CD14-positive monocyte (primary cell): Measurements from ENCODE around the gene LCN2. TPM values are rescaled to one million over a fixed set of nuclear protein-coding genes. Genes with fewer than 3 reads are reported as not detected.

ENCODE experiments used
- DNase-seq, 3 donors: peaks; one replicate each; pipeline ENCODE4 v3.0.0-alpha.2; 2011 to 2022
- H2AFZ ChIP-seq: 2 replicates; pipeline ENCODE4 v1.6.0; 2012; ENCODE audit warnings: mild to moderate bottlenecking, low read depth, low read length, inconsistent platforms; ENCODE audit not compliant: insufficient read depth, poor library complexity, severe bottlenecking
- H3K27ac ChIP-seq, 2 donors: 1 replicate in 1 of 2; 2 replicates in 1 of 2; pipeline ENCODE4 v1.5.1; 2012 to 2013; ENCODE audit warnings: low read length in 2 of 2, control low read depth in 1 of 2, inconsistent platforms in 1 of 2, low read depth in 1 of 2, mild to moderate bottlenecking in 1 of 2
- H3K27me3 ChIP-seq, 2 donors: one replicate each; pipeline versions ENCODE4 v1.6.0 to v1.6.1; 2011 to 2013; ENCODE audit warnings: low read length in 2 of 2; ENCODE audit not compliant: control insufficient read depth in 2 of 2, insufficient read depth in 2 of 2
- H3K36me3 ChIP-seq, 2 donors: replicated peaks in 1 of 2; 1 replicate in 1 of 2; 2 replicates in 1 of 2; pipeline versions ENCODE4 v1.5.1 to v1.6.1; 2012 to 2013; ENCODE audit warnings: low read length in 2 of 2, control low read depth in 1 of 2, inconsistent platforms in 1 of 2, mild to moderate bottlenecking in 1 of 2; ENCODE audit not compliant: insufficient read depth in 2 of 2, control insufficient read depth in 1 of 2
- H3K4me1 ChIP-seq, 2 donors: 1 replicate in 1 of 2; 2 replicates in 1 of 2; pipeline versions ENCODE4 v1.5.1 to v1.6.1; 2012 to 2013; ENCODE audit warnings: low read length in 2 of 2, control low read depth in 1 of 2, inconsistent platforms in 1 of 2, mild to moderate bottlenecking in 1 of 2, moderate library complexity in 1 of 2; ENCODE audit not compliant: insufficient read depth in 2 of 2, control insufficient read depth in 1 of 2
- H3K4me2 ChIP-seq: replicated peaks from 2 replicates; pipeline ENCODE3; 2012; ENCODE audit warnings: low read length, moderate library complexity, mild to moderate bottlenecking; ENCODE audit not compliant: poor library complexity, severe bottlenecking; ENCODE audit errors: extremely low read depth
- H3K4me3 ChIP-seq, 3 experiments: fragments of 200-600 bp in 1 of 3; sonication (generic) in 1 of 3; replicated peaks in 1 of 3; 1 replicate in 2 of 3; 2 replicates in 1 of 3; pipeline ENCODE4 v1.5.1; 2011 to 2013; ENCODE audit warnings: low read length in 3 of 3, mild to moderate bottlenecking in 3 of 3, control low read depth in 2 of 3, low read depth in 2 of 3, inconsistent platforms in 1 of 3, moderate library complexity in 1 of 3
- H3K79me2 ChIP-seq: 2 replicates; pipeline ENCODE4 v1.6.0; 2012; ENCODE audit warnings: mild to moderate bottlenecking, control low read depth, inconsistent platforms, low read length, moderate library complexity; ENCODE audit not compliant: insufficient read depth
- H3K9ac ChIP-seq: 2 replicates; pipeline ENCODE4 v1.6.0; 2017; ENCODE audit warnings: low read length, mild to moderate bottlenecking; ENCODE audit not compliant: insufficient read depth, poor library complexity, severe bottlenecking
- H3K9me3 ChIP-seq, 2 donors: replicated peaks in 1 of 2; 1 replicate in 1 of 2; 2 replicates in 1 of 2; pipeline versions ENCODE4 v1.5.1 to v1.6.1; 2012 to 2013; ENCODE audit warnings: low read length in 2 of 2, control low read depth in 1 of 2; ENCODE audit not compliant: control insufficient read depth in 1 of 2, insufficient read depth in 1 of 2
- H4K20me1 ChIP-seq: 2 replicates; pipeline ENCODE4 v1.6.0; 2012; ENCODE audit warnings: mild to moderate bottlenecking, low read length, control low read depth, moderate library complexity; ENCODE audit not compliant: insufficient read depth
- H3K27ac Mint-ChIP-seq, 7 donors: one replicate each; pipeline ENCODE4 v1.8.0; 2020; ENCODE audit warnings: mild to moderate bottlenecking in 7 of 7, mixed read lengths in 7 of 7, moderate library complexity in 6 of 7, inconsistent platforms in 2 of 7
- H3K27me3 Mint-ChIP-seq, 3 donors: one replicate each; pipeline ENCODE4 v1.8.0; 2021 to 2022; ENCODE audit warnings: low read depth in 3 of 3, mild to moderate bottlenecking in 3 of 3, mixed read lengths in 3 of 3, moderate library complexity in 3 of 3, inconsistent platforms in 1 of 3
- H3K36me3 Mint-ChIP-seq, 2 donors: one replicate each; pipeline ENCODE4 v1.8.0; 2020; ENCODE audit warnings: mixed read lengths in 2 of 2, inconsistent platforms in 1 of 2, mild to moderate bottlenecking in 1 of 2
- H3K4me1 Mint-ChIP-seq: one replicate; pipeline ENCODE4 v1.8.0; 2020; ENCODE audit warnings: mild to moderate bottlenecking, mixed read lengths
- H3K4me3 Mint-ChIP-seq, 2 donors: one replicate each; pipeline ENCODE4 v1.8.0; 2020; ENCODE audit warnings: mild to moderate bottlenecking in 2 of 2, mixed read lengths in 2 of 2, moderate library complexity in 1 of 2
- H3K9me3 Mint-ChIP-seq, 7 donors: one replicate each; pipeline ENCODE4 v1.8.0; 2020 to 2022; ENCODE audit warnings: mixed read lengths in 7 of 7, mild to moderate bottlenecking in 6 of 7, moderate library complexity in 6 of 7, inconsistent platforms in 2 of 7
- WGBS: methylation state at CpG from one replicate; pipeline ENCODE4 v1.1.5; 2013; ENCODE audit warnings: missing lambda C conversion rate; ENCODE audit not compliant: insufficient coverage; 5-methylcytosine and 5-hydroxymethylcytosine counted together
- intact Hi-C, 2 donors: fragments of 100-400 bp; cut with micrococcal nuclease; formaldehyde crosslinking; loops; one replicate each; pipeline versions ENCODE4 v1.15.0 to v1.15.1; 2023
- polyA plus RNA-seq, 3 donors: library from polyadenylated mRNA; depleted of rRNA in 1 of 3; unstranded in 2 of 3; stranded (reverse) in 1 of 3; fragments of 300-500 nt in 2 of 3; fragments of >200 nt in 1 of 3; fragmentation: Illumina TruSeq in 2 of 3; gene quantifications; 1 replicate in 2 of 3; 2 replicates in 1 of 3; pipeline ENCODE4 v1.2.3, GENCODE V29; 2012 to 2021
- TF ChIP-seq, protein P1 (sequence below): fragments of 200-600 bp; IDR thresholded peaks from one replicate; pipeline ENCODE4 v1.8.0; 2022; ENCODE audit warnings: antibody characterized with exemption, mild to moderate bottlenecking

LCN2 gene
- polyA plus RNA-seq, 3 donors = 0.83 TPM; not detected in 2

DNA sequence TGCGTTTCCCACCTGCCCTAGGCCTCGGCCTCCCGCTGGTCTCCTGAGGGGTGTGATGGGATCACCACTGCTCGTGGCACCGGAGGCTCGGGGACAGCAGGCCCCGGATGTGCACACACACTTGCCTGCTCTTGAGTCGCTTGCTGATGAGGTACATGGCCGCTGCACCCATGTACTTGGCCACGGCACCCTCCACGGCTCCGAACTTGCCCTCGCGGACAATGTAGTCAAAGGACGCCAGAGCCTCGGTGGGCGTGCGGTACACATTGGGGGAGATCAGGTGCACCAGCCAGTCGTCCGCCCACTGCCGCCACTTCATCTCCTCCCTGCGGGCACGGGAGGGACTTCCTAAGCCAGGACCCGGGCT is 26.5 kb upstream of the LCN2 start:
- Histone ChIP-seq H4K20me1 (peaks cover 24% of the 10 kb centered on the region), H3K27ac (no peak overlapping the region), H3K9me3 (no peaks in the 10 kb centered on the region), H3K36me3 (peaks cover 34 to 44% of the 10 kb centered on the region in 2 donors), H3K4me1 (peaks cover 27 to 36% of the 10 kb centered on the region in 2 donors), H3K9ac (no peak overlapping the region), H2AFZ (no peak overlapping the region), H3K4me3 (no peak overlapping the region), H3K27me3 (no peaks in the 10 kb centered on the region), H3K4me2 (no peak overlapping the region), H3K79me2 (peaks cover 5% of the 10 kb centered on the region)
- H3K36me3 Mint-ChIP-seq = peaks cover 35 to 54% of the 10 kb centered on the region in 2 donors
- H3K4me1 Mint-ChIP-seq = peaks cover 27% of the 10 kb centered on the region
- WGBS = 98% methylated on average over 22 of the region's 24 CpGs
- H3K27me3 Mint-ChIP-seq = peaks cover 2 to 6% (median 4%) of the 10 kb centered on the region in 3 donors
- no peak for DNase-seq
- H3K9me3 Mint-ChIP-seq = no peaks in the 10 kb centered on the region
- TF ChIP-seq, protein P1, sequence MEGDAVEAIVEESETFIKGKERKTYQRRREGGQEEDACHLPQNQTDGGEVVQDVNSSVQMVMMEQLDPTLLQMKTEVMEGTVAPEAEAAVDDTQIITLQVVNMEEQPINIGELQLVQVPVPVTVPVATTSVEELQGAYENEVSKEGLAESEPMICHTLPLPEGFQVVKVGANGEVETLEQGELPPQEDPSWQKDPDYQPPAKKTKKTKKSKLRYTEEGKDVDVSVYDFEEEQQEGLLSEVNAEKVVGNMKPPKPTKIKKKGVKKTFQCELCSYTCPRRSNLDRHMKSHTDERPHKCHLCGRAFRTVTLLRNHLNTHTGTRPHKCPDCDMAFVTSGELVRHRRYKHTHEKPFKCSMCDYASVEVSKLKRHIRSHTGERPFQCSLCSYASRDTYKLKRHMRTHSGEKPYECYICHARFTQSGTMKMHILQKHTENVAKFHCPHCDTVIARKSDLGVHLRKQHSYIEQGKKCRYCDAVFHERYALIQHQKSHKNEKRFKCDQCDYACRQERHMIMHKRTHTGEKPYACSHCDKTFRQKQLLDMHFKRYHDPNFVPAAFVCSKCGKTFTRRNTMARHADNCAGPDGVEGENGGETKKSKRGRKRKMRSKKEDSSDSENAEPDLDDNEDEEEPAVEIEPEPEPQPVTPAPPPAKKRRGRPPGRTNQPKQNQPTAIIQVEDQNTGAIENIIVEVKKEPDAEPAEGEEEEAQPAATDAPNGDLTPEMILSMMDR = no peak
- intact Hi-C loops = no loop called here
- H3K4me3 Mint-ChIP-seq = no peak overlapping the region
- H3K27ac Mint-ChIP-seq = peak overlapping the region in 1 of 7 donors; percentile 80

GRCh38 chr9:128123451-128124080 is 25.7 kb upstream of the LCN2 start:
- peaks cover under 1 to 4% (median under 1%) of the 10 kb centered on the region in 3 donors for H3K27me3 Mint-ChIP-seq
- H3K9me3 Mint-ChIP-seq = no peaks in the 10 kb centered on the region
- no peak overlapping the region for H3K9ac ChIP-seq
- no peak overlapping the region for H2AFZ ChIP-seq
- no peaks in the 10 kb centered on the region for H3K27me3 ChIP-seq
- TF ChIP-seq, protein P1 = no peak
- no peak overlapping the region for H3K4me2 ChIP-seq
- H3K36me3 Mint-ChIP-seq = peaks cover 35 to 54% of the 10 kb centered on the region in 2 donors
- H3K4me3 Mint-ChIP-seq = no peak overlapping the region
- no peak for DNase-seq
- peak overlapping the region in 2 of 7 donors; percentile 45 to 46 for H3K27ac Mint-ChIP-seq
- no peak overlapping the region for H3K27ac ChIP-seq
- intact Hi-C loops = no loop called here
- no peak overlapping the region for H3K4me3 ChIP-seq
- 100% methylated on average over 8 of the region's 21 CpGs for WGBS
- peaks cover 5% of the 10 kb centered on the region for H3K79me2 ChIP-seq
- H3K4me1 ChIP-seq = peaks cover 25 to 37% of the 10 kb centered on the region in 2 donors
- H3K9me3 ChIP-seq = no peaks in the 10 kb centered on the region
- peaks cover 24% of the 10 kb centered on the region for H4K20me1 ChIP-seq
- peaks cover 23% of the 10 kb centered on the region for H3K4me1 Mint-ChIP-seq
- H3K36me3 ChIP-seq = peaks cover 34 to 44% of the 10 kb centered on the region in 2 donors
